Muscle of leg (tissue), 11 donors: ENCODE measurements around the gene HLF. TPM values are rescaled to one million over a fixed set of nuclear protein-coding genes. Genes with fewer than 3 reads are reported as not detected.

Experiments
- DNase-seq: peaks from one replicate; pipeline ENCODE4 v3.0.0; 2013
- H3K27ac ChIP-seq: one replicate; pipeline ENCODE4 v1.5.1; 2013; ENCODE audit warnings: mild to moderate bottlenecking, low read length, control low read depth
- H3K27me3 ChIP-seq: one replicate; pipeline ENCODE4 v1.6.1; 2013; ENCODE audit warnings: low read length; ENCODE audit not compliant: control insufficient read depth, insufficient read depth
- H3K36me3 ChIP-seq: one replicate; pipeline ENCODE4 v1.6.1; 2013; ENCODE audit warnings: low read length; ENCODE audit not compliant: control insufficient read depth, insufficient read depth
- H3K4me1 ChIP-seq: one replicate; pipeline ENCODE4 v1.6.1; 2013; ENCODE audit warnings: low read length; ENCODE audit not compliant: control insufficient read depth, insufficient read depth
- H3K4me3 ChIP-seq: one replicate; pipeline ENCODE4 v1.5.1; 2013; ENCODE audit warnings: low read length, control low read depth
- H3K9me3 ChIP-seq: replicated peaks from 2 replicates; pipeline ENCODE4 v1.6.1; 2013; ENCODE audit warnings: low read depth, low read length; ENCODE audit not compliant: control insufficient read depth
- whole genome bisulfite sequencing: methylation state at CpG from one replicate; pipeline ENCODE4 v1.1.5; 2013; ENCODE audit warnings: missing lambda C conversion rate; ENCODE audit not compliant: insufficient coverage; 5-methylcytosine and 5-hydroxymethylcytosine counted together
- polyA plus RNA-seq, 8 donors: library from polyadenylated mRNA; unstranded; fragments of 120-200 nt; gene quantifications; one replicate each; pipeline versions ENCODE4 v1.2.1 to v1.2.3, GENCODE V29; 2013; ENCODE audit warnings: inconsistent platforms in 1 of 8, low replicate concordance in 1 of 8; ENCODE audit not compliant: insufficient read length in 8 of 8, insufficient read depth in 1 of 8
- total RNA-seq: library from RNA; stranded (reverse); fragments of 120-200 nt; gene quantifications from one replicate; pipeline ENCODE4 v1.2.4, GENCODE V29; 2013

The HLF gene
- total and polyA plus RNA-seq, 9 donors = 3.3 to 5.9 (median 4.2) TPM

- H3K4me3 ChIP-seq = no peak overlapping the region
- H3K4me1 ChIP-seq = peaks cover 31% of the 10 kb centered on the region
- DNase-seq = peak; percentile 21
- H3K36me3 ChIP-seq = no peaks in the 10 kb centered on the region
- no peaks in the 10 kb centered on the region for H3K9me3 ChIP-seq
- H3K27me3 ChIP-seq = no peaks in the 10 kb centered on the region
- WGBS = 80% methylated on average over 1 of the region's 5 CpGs
- H3K27ac ChIP-seq = no peak overlapping the region
Observed at GRCh38 chr17:55282741-55283140, 18.0 kb downstream of the HLF start.

GRCh38 chr17:55283256-55283965 is 18.7 kb downstream of the HLF start:
- 87% methylated on average over 8 of the region's 9 CpGs for WGBS
- H3K4me3 ChIP-seq = no peak overlapping the region
- no peaks in the 10 kb centered on the region for H3K36me3 ChIP-seq
- peak overlapping the region; percentile 22 for H3K27ac ChIP-seq
- peaks cover 31% of the 10 kb centered on the region for H3K4me1 ChIP-seq
- no peaks in the 10 kb centered on the region for H3K27me3 ChIP-seq
- H3K9me3 ChIP-seq = no peaks in the 10 kb centered on the region
- peak; percentile 81 for DNase-seq

GRCh38 chr17:55284001-55284884 is 19.5 kb downstream of the HLF start:
- WGBS = 77% methylated on average over 3 of the region's 7 CpGs
- Histone ChIP-seq H3K4me1 (peaks cover 31% of the 10 kb centered on the region), H3K36me3 (peaks cover 2% of the 10 kb centered on the region), H3K4me3 (no peak overlapping the region), H3K27ac (no peak overlapping the region), H3K27me3 (no peaks in the 10 kb centered on the region), H3K9me3 (no peaks in the 10 kb centered on the region)
- DNase-seq = no peak

GRCh38 chr17:55284944-55285339 is 20.2 kb downstream of the HLF start:
- Histone ChIP-seq H3K36me3 (peaks cover 2% of the 10 kb centered on the region), H3K27ac (peak overlapping the region; percentile 77), H3K4me1 (peaks cover 31% of the 10 kb centered on the region), H3K9me3 (no peaks in the 10 kb centered on the region), H3K27me3 (no peaks in the 10 kb centered on the region), H3K4me3 (no peak overlapping the region)
- no peak for DNase-seq
- WGBS = 20% methylated on average over 1 of the region's 2 CpGs

- peak overlapping the region; percentile 77 for H3K27ac ChIP-seq
- 35% methylated on average over 2 of the region's 11 CpGs for WGBS
- H3K27me3 ChIP-seq = no peaks in the 10 kb centered on the region
- peaks cover 2% of the 10 kb centered on the region for H3K36me3 ChIP-seq
- DNase-seq = peak; percentile 99
- H3K9me3 ChIP-seq = no peaks in the 10 kb centered on the region
- H3K4me3 ChIP-seq = no peak overlapping the region
- H3K4me1 ChIP-seq = peaks cover 31% of the 10 kb centered on the region
Observed at GRCh38 chr17:55285340-55286301, 20.9 kb downstream of the HLF start.

- Histone ChIP-seq H3K4me1 (peaks cover 31% of the 10 kb centered on the region), H3K4me3 (no peak overlapping the region), H3K36me3 (peaks cover 2% of the 10 kb centered on the region), H3K9me3 (peaks cover 5% of the 10 kb centered on the region), H3K27me3 (no peaks in the 10 kb centered on the region), H3K27ac (no peak overlapping the region)
- peak; percentile 28 for DNase-seq
- 17% methylated on average over 1 of the region's 3 CpGs for WGBS
Observed at GRCh38 chr17:55286681-55287589, 22.2 kb downstream of the HLF start.

GRCh38 chr17:55288356-55289105 is 23.8 kb downstream of the HLF start:
- Histone ChIP-seq H3K27ac (no peak overlapping the region), H3K4me3 (no peak overlapping the region), H3K9me3 (peaks cover 5% of the 10 kb centered on the region), H3K4me1 (peaks cover 27% of the 10 kb centered on the region), H3K36me3 (peaks cover 2% of the 10 kb centered on the region), H3K27me3 (no peaks in the 10 kb centered on the region)
- WGBS = 96% methylated on average over 3 of the region's 7 CpGs
- no peak for DNase-seq

GRCh38 chr17:55289106-55289446 is 24.3 kb downstream of the HLF start:
- Histone ChIP-seq H3K4me1 (peaks cover 24% of the 10 kb centered on the region), H3K36me3 (peaks cover 2% of the 10 kb centered on the region), H3K27me3 (no peaks in the 10 kb centered on the region), H3K4me3 (no peak overlapping the region), H3K9me3 (peaks cover 5% of the 10 kb centered on the region), H3K27ac (no peak overlapping the region)
- WGBS = 100% methylated on average over 1 of the region's 1 CpG
- no peak for DNase-seq

GRCh38 chr17:55289978-55290377 is 25.2 kb downstream of the HLF start:
- no CpG with 5 or more reads among the region's 4 CpGs for WGBS
- Histone ChIP-seq H3K4me1 (peaks cover 20% of the 10 kb centered on the region), H3K4me3 (no peak overlapping the region), H3K27ac (no peak overlapping the region), H3K27me3 (no peaks in the 10 kb centered on the region), H3K9me3 (peaks cover 5% of the 10 kb centered on the region), H3K36me3 (peaks cover 2% of the 10 kb centered on the region)
- DNase-seq = no peak
